ENCODE measurements around the gene SLC1A5.
"Not testable (repeated sequence)": the region's sequence is repeated elsewhere in the genome, so short reads cannot be mapped to it uniquely, and the experiment has no call there.

The SLC1A5 gene

GRCh38 chr19:46772170-46773017 is 16.0 kb downstream of the SLC1A5 start:
- no peak for DNase-seq (ENCODE audit: extremely low read depth in 1 of 2, low read depth in 1 of 2)

GRCh38 chr19:46768746-46769145 is 19.6 kb downstream of the SLC1A5 start:
- DNase-seq (ENCODE audit: extremely low read depth in 1 of 2, low read depth in 1 of 2), result not testable (repeated sequence)

- no peak for DNase-seq (ENCODE audit: extremely low read depth in 1 of 2, low read depth in 1 of 2)
These were observed 21.7 kb downstream of the SLC1A5 start for GRCh38 chr19:46766569-46767317.

GRCh38 chr19:46764817-46765291 is 23.5 kb downstream of the SLC1A5 start:
- no peak for DNase-seq (ENCODE audit: extremely low read depth in 1 of 2, low read depth in 1 of 2)

- no peak for DNase-seq (ENCODE audit: extremely low read depth in 1 of 2, low read depth in 1 of 2)
These were observed 26.0 kb downstream of the SLC1A5 start for GRCh38 chr19:46762245-46762890.

- DNase-seq (ENCODE audit: extremely low read depth in 1 of 2, low read depth in 1 of 2), result no peak
These were observed 27.0 kb downstream of the SLC1A5 start for GRCh38 chr19:46761418-46761831.

- not testable (repeated sequence) for DNase-seq (ENCODE audit: extremely low read depth in 1 of 2, low read depth in 1 of 2)
These were observed 27.5 kb downstream of the SLC1A5 start for GRCh38 chr19:46760897-46761296.

- no peak for DNase-seq (ENCODE audit: extremely low read depth in 1 of 2, low read depth in 1 of 2)
These were observed 28.0 kb downstream of the SLC1A5 start for GRCh38 chr19:46760363-46760762.

GRCh38 chr19:46759817-46760333 is 28.5 kb downstream of the SLC1A5 start:
- DNase-seq (ENCODE audit: extremely low read depth in 1 of 2, low read depth in 1 of 2), result no peak

GRCh38 chr19:46759206-46759605 is 29.2 kb downstream of the SLC1A5 start:
- no peak for DNase-seq (ENCODE audit: extremely low read depth in 1 of 2, low read depth in 1 of 2)

- DNase-seq (ENCODE audit: extremely low read depth in 1 of 2, low read depth in 1 of 2), result no peak
These were observed 31.9 kb downstream of the SLC1A5 start for GRCh38 chr19:46756544-46756888.

GRCh38 chr19:46755853-46756543 is 32.4 kb downstream of the SLC1A5 start:
- no peak for DNase-seq (ENCODE audit: extremely low read depth in 1 of 2, low read depth in 1 of 2)

- no peak for DNase-seq (ENCODE audit: extremely low read depth in 1 of 2, low read depth in 1 of 2)
These were observed 33.1 kb downstream of the SLC1A5 start for GRCh38 chr19:46755077-46755852.

GRCh38 chr19:46753420-46754155 is 34.8 kb downstream of the SLC1A5 start:
- peak in 1 of 2 donors; percentile 50 for DNase-seq (ENCODE audit: extremely low read depth in 1 of 2, low read depth in 1 of 2)

- peak in 1 of 2 donors; percentile 68 for DNase-seq (ENCODE audit: extremely low read depth in 1 of 2, low read depth in 1 of 2)
These were observed 39.9 kb downstream of the SLC1A5 start for GRCh38 chr19:46748325-46749109.

GRCh38 chr19:46746281-46747057 is 41.9 kb downstream of the SLC1A5 start, which contains the start of gene STRN4:
Gene STRN4, minus strand, starts transcription at chr19:46746450. Its CDS starts 20 bp downstream, at chr19:46746430.
- DNase-seq (ENCODE audit: extremely low read depth in 1 of 2, low read depth in 1 of 2), result no peak

- DNase-seq (ENCODE audit: extremely low read depth in 1 of 2, low read depth in 1 of 2), result no peak
These were observed 42.7 kb downstream of the SLC1A5 start, which contains the start of gene FKRP for GRCh38 chr19:46745521-46746280. Gene FKRP, plus strand, starts transcription at chr19:46746057. Its CDS starts 9,394 bp downstream, at chr19:46755451.

Measured in stimulated activated CD8-positive, alpha-beta memory T cell treated with anti-CD3 and anti-CD28 coated beads, Interleukin-7, amount 100 ng/mL, for 48 hours (primary cell).